A549 (cell line): ENCODE results near the gene TFDP2. TPM values are rescaled to one million over a fixed set of nuclear protein-coding genes. Genes with fewer than 3 reads are reported as not detected.

ENCODE experiments used
- ATAC-seq, 2 experiments: fragments of 200-7000 bp in 1 of 2; fragments of >200 bp in 1 of 2; cut with Nextera tagmentation in 1 of 2; cut with Tn5 transposase in 1 of 2; 3 replicates each; pipeline versions ENCODE4 v1.8.0 to v1.9.1; 2018 to 2020; ENCODE audit warnings: mild to moderate bottlenecking in 1 of 2, moderate library complexity in 1 of 2
- CTCF ChIA-PET: fragments of 300-600 bp; sonication (Branson Sonifier 250); formaldehyde crosslinking; extraction: SDS; loops from one replicate; lab custom pipeline; 2021; ENCODE audit warnings: antibody characterized with exemption, inconsistent platforms; lab: Yijun Ruan, JAX
- POLR2A ChIA-PET: fragments of 350-600 bp; formaldehyde crosslinking; extraction: SDS; loops from one replicate; lab custom pipeline; 2021; ENCODE audit warnings: antibody characterized with exemption, inconsistent platforms; lab: Yijun Ruan, JAX
- DNase-seq, 2 experiments: peaks; one replicate each; pipeline versions ENCODE4 v3.0.0 to v3.0.0-alpha.2; 2011 to 2016; ENCODE audit warnings: low read depth in 1 of 2, low spot score in 1 of 2
- FAIRE-seq: peaks from 2 replicates; lab custom pipeline; 2011; peaks lifted over from hg19 to GRCh38; lab: Jason Lieb, UNC
- H3K27ac ChIP-seq, 2 experiments: fragments of >200 bp; sonication (Bioruptor Twin); formaldehyde crosslinking; 3 replicates each; pipeline ENCODE4 v1.5.1; 2016 to 2017
- H3K4me1 ChIP-seq: fragments of >200 bp; sonication (Bioruptor Twin); formaldehyde crosslinking; 3 replicates; pipeline ENCODE4 v1.6.1; 2016
- H3K4me2 ChIP-seq: fragments of >200 bp; sonication (Bioruptor Twin); formaldehyde crosslinking; 3 replicates; pipeline ENCODE4 v1.6.1; 2016
- H3K4me3 ChIP-seq: fragments of >200 bp; sonication (Bioruptor Twin); formaldehyde crosslinking; 3 replicates; pipeline ENCODE4 v1.5.1; 2016
- H3K9me3 ChIP-seq: fragments of >200 bp; sonication (Bioruptor Twin); formaldehyde crosslinking; 3 replicates; pipeline ENCODE4 v1.6.1; 2016
- CEBPB ChIP-seq, 2 experiments: fragments of >200 bp in 1 of 2; sonication (Bioruptor Twin) in 1 of 2; formaldehyde crosslinking in 1 of 2; IDR thresholded peaks; 2 replicates each; pipeline ENCODE4 v1.6.1; 2012 to 2016
- CHD2 ChIP-seq: fragments of 150-350 bp; IDR thresholded peaks from 2 replicates; pipeline ENCODE4 v1.6.1; 2014; ENCODE audit warnings: low read length; ENCODE audit not compliant: partially characterized antibody
- CHD4 ChIP-seq: fragments of 200-600 bp; sonication (generic); IDR thresholded peaks from 2 replicates; pipeline ENCODE4 v1.6.1; 2016; ENCODE audit warnings: antibody characterized with exemption, mild to moderate bottlenecking, borderline replicate concordance
- EHMT2 ChIP-seq: fragments of 200-600 bp; sonication (generic); IDR thresholded peaks from 2 replicates; pipeline ENCODE4 v1.6.1; 2016; ENCODE audit warnings: antibody characterized with exemption, low read depth, mild to moderate bottlenecking, moderate library complexity
- EP300 ChIP-seq, 2 experiments: fragments of >200 bp; sonication (Bioruptor Twin); formaldehyde crosslinking; IDR thresholded peaks; 2 replicates in 1 of 2; 3 replicates in 1 of 2; pipeline ENCODE4 v1.6.1; 2016 to 2017
- ESRRA ChIP-seq: fragments of 150-350 bp; IDR thresholded peaks from 2 replicates; pipeline ENCODE4 v1.6.1; 2014; ENCODE audit warnings: mild to moderate bottlenecking, low read length, borderline replicate concordance
- GATA3 ChIP-seq: IDR thresholded peaks from 2 replicates; pipeline ENCODE4 v1.6.1; 2012; ENCODE audit warnings: borderline replicate concordance
- HDAC2 ChIP-seq: fragments of 200-600 bp; sonication (generic); IDR thresholded peaks from 2 replicates; pipeline ENCODE4 v1.6.1; 2016
- HEYL ChIP-seq: fragments of 250-450 bp; sonication (Bioruptor Pico); IDR thresholded peaks from 2 replicates; pipeline ENCODE4 v1.8.0; 2021; ENCODE audit warnings: mild to moderate bottlenecking, moderate library complexity
- HMGXB4 ChIP-seq: fragments of 250-450 bp; sonication (Bioruptor Pico); IDR thresholded peaks from 2 replicates; pipeline ENCODE4 v1.5.0; 2021; ENCODE audit warnings: mild to moderate bottlenecking, moderate library complexity, borderline replicate concordance
- HOXA7 ChIP-seq: fragments of 250-450 bp; sonication (Bioruptor Pico); IDR thresholded peaks from 2 replicates; pipeline ENCODE4 v1.5.0; 2020; ENCODE audit warnings: mild to moderate bottlenecking, moderate library complexity
- HOXB5 ChIP-seq: fragments of 250-450 bp; sonication (Bioruptor Pico); IDR thresholded peaks from 2 replicates; pipeline ENCODE4 v1.5.0; 2020; ENCODE audit warnings: mild to moderate bottlenecking, moderate library complexity
- JUN ChIP-seq, 2 experiments: fragments of >200 bp; sonication (Bioruptor Twin); formaldehyde crosslinking; IDR thresholded peaks; 2 replicates in 1 of 2; 3 replicates in 1 of 2; pipeline ENCODE4 v1.6.1; 2016 to 2017
- KDM1A ChIP-seq: fragments of 200-600 bp; sonication (generic); IDR thresholded peaks from 2 replicates; pipeline ENCODE4 v1.6.1; 2016; ENCODE audit warnings: low read depth, mild to moderate bottlenecking
- MAFK ChIP-seq: fragments of 450-650 bp; IDR thresholded peaks from 2 replicates; pipeline ENCODE4 v1.6.1; 2014; ENCODE audit not compliant: partially characterized antibody
- NPAS2 ChIP-seq: fragments of 250-450 bp; sonication (Bioruptor Pico); IDR thresholded peaks from 2 replicates; pipeline ENCODE4 v1.8.0; 2022; ENCODE audit warnings: mild to moderate bottlenecking, moderate library complexity, borderline replicate concordance
- PBX3 ChIP-seq: IDR thresholded peaks from 2 replicates; pipeline ENCODE4 v1.6.1; 2012
- POLR2A ChIP-seq: IDR thresholded peaks from 2 replicates; pipeline ENCODE4 v1.6.1; 2012; ENCODE audit warnings: mild to moderate bottlenecking, low read length
- RAD21 ChIP-seq, 2 experiments: fragments of >200 bp in 1 of 2; sonication (Bioruptor Twin) in 1 of 2; formaldehyde crosslinking in 1 of 2; IDR thresholded peaks in 1 of 2; conservative IDR thresholded peaks in 1 of 2; 2 replicates in 1 of 2; 3 replicates in 1 of 2; pipeline ENCODE4 v1.6.1; 2012 to 2018; ENCODE audit warnings: inconsistent platforms in 1 of 2
- RARB ChIP-seq: fragments of 250-450 bp; sonication (Bioruptor Pico); IDR thresholded peaks from 2 replicates; pipeline ENCODE4 v1.8.0; 2021; ENCODE audit warnings: mild to moderate bottlenecking, moderate library complexity
- RNF2 ChIP-seq: fragments of 200-600 bp; sonication (generic); IDR thresholded peaks from 2 replicates; pipeline ENCODE4 v1.6.1; 2016; ENCODE audit warnings: low read depth, mild to moderate bottlenecking, antibody characterized with exemption, moderate library complexity, borderline replicate concordance
- SREBF2 ChIP-seq: fragments of 450-650 bp; IDR thresholded peaks from 2 replicates; pipeline ENCODE4 v1.6.1; 2014; ENCODE audit warnings: mild to moderate bottlenecking, moderate library complexity
- TP53 ChIP-seq: fragments of 250-450 bp; sonication (Bioruptor Pico); IDR thresholded peaks from 2 replicates; pipeline ENCODE4 v1.5.0; 2021; ENCODE audit warnings: mild to moderate bottlenecking, moderate library complexity
- ZFP36 ChIP-seq: fragments of 450-650 bp; IDR thresholded peaks from 2 replicates; pipeline ENCODE4 v1.6.1; 2014; ENCODE audit warnings: borderline replicate concordance; ENCODE audit not compliant: partially characterized antibody
- ZNF302 ChIP-seq: fragments of 250-450 bp; sonication (Bioruptor Pico); IDR thresholded peaks from 2 replicates; pipeline ENCODE4 v1.9.0; 2021; ENCODE audit warnings: inconsistent platforms, mild to moderate bottlenecking, moderate library complexity
- WGBS: methylation state at CpG from one replicate; pipeline ENCODE4 v1.1.6; 2017; ENCODE audit errors: missing lambda C conversion rate; 5-methylcytosine and 5-hydroxymethylcytosine counted together
- polyA plus RNA-seq, 4 experiments: library from polyadenylated mRNA; depleted of rRNA in 3 of 4; stranded (reverse); fragments of >200 nt; fragmentation: RNase III in 1 of 4; extraction: RNeasy Plus Mini Kit Qiagen cat#74134 plus additional on column Dnase treatment in 1 of 4; gene quantifications; 2 replicates in 3 of 4; 3 replicates in 1 of 4; pipeline ENCODE4 v1.2.3, GENCODE V29; 2011 to 2017
- TF ChIP-seq, protein P1 (sequence below): fragments of >200 bp; sonication (Bioruptor Twin); formaldehyde crosslinking; IDR thresholded peaks from 3 replicates; pipeline ENCODE4 v1.6.1; 2016
- TF ChIP-seq, protein P2 (sequence below): fragments of >200 bp; sonication (Bioruptor Twin); formaldehyde crosslinking; IDR thresholded peaks from 2 replicates; pipeline ENCODE4 v1.6.1; 2016

Gene TFDP2
- polyA plus RNA-seq, 2 of the 4 experiments (the other 2 are of a cell fraction), result 9.6 to 61.5 TPM

GRCh38 chr3:142004025-142004424 is 145.3 kb downstream of the TFDP2 start:
- Histone ChIP-seq H3K4me2 (no peak overlapping the region), H3K9me3 (no peaks in the 10 kb centered on the region), H3K4me3 (no peak overlapping the region), H3K27ac (no peak overlapping the region), H3K4me1 (no peaks in the 10 kb centered on the region)
- CTCF ChIA-PET, result interaction anchor here (1.8 kb wide), 1 partner anchor 276 kb away, joined by 4 read pairs; no protein-coding TSS in a partner anchor
- ATAC-seq (no peak), FAIRE-seq (no peak), DNase-seq (no peak)
- TF ChIP-seq GATA3, result no peak
- TF ChIP-seq PBX3, result no peak
- TF ChIP-seq CEBPB (IDR thresholded peaks at IDR 0.05), result no peak
- no peak for TF ChIP-seq EHMT2
- no peak for TF ChIP-seq HDAC2
- TF ChIP-seq ZNF302 (CRISPR knock-in tag), result no peak
- TF ChIP-seq HMGXB4 (CRISPR knock-in tag), result no peak
- TF ChIP-seq EP300 (IDR thresholded peaks at IDR 0.05), result no peak
- TF ChIP-seq RNF2, result no peak
- TF ChIP-seq JUN (IDR thresholded peaks at IDR 0.05), result no peak
- TF ChIP-seq POLR2A, result no peak
- no peak for TF ChIP-seq TP53 (CRISPR knock-in tag)
- no peak for TF ChIP-seq ESRRA
- TF ChIP-seq HEYL, result no peak
- no peak for TF ChIP-seq RAD21 (conservative IDR thresholded peaks at IDR 0.05 in 1 of 2, IDR thresholded peaks at IDR 0.05 in 1 of 2)
- POLR2A ChIA-PET, result no interaction called here

DNA sequence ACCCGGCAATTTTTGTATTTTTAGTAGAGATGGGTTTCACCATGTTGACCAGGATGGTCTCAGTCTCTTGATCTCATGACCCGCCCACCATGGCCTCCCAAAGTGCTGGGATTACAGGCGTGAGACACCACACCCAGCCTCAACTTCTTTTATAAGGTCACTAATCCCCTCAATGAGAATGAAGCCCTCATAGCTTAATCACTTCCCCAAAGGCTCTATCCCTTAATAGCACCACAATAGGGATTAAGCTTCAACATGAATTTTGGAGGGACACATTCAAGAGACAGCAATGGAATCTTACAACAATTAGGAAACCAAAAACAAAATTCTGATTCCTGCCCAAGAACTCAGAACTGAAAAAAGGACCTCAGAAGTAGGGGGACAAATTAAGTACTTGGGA is 146.1 kb downstream of the TFDP2 start:
- Histone ChIP-seq H3K4me3 (no peak overlapping the region), H3K4me2 (no peak overlapping the region), H3K4me1 (no peaks in the 10 kb centered on the region), H3K9me3 (no peaks in the 10 kb centered on the region), H3K27ac (no peak overlapping the region)
- DNase-seq (no peak), ATAC-seq (no peak), FAIRE-seq (no peak)
- POLR2A ChIA-PET, result no interaction called here
- CTCF ChIA-PET, result interaction anchor here (1.8 kb wide), 1 partner anchor 277 kb away, joined by 4 read pairs; no protein-coding TSS in a partner anchor
- 89% methylated on average over 3 of the region's 3 CpGs for WGBS
- TF ChIP-seq CHD2 (no peak), CEBPB (IDR thresholded peaks at IDR 0.05) (no peak), RARB (CRISPR knock-in tag) (no peak), HOXB5 (CRISPR knock-in tag) (no peak), ZNF302 (CRISPR knock-in tag) (no peak), ZFP36 (no peak), RNF2 (no peak), SREBF2 (no peak), KDM1A (no peak), CHD4 (no peak), NPAS2 (no peak), MAFK (no peak), PBX3 (no peak), HOXA7 (CRISPR knock-in tag) (no peak)
- TF ChIP-seq, protein P1, sequence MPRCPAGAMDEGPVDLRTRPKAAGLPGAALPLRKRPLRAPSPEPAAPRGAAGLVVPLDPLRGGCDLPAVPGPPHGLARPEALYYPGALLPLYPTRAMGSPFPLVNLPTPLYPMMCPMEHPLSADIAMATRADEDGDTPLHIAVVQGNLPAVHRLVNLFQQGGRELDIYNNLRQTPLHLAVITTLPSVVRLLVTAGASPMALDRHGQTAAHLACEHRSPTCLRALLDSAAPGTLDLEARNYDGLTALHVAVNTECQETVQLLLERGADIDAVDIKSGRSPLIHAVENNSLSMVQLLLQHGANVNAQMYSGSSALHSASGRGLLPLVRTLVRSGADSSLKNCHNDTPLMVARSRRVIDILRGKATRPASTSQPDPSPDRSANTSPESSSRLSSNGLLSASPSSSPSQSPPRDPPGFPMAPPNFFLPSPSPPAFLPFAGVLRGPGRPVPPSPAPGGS, result no peak
- TF ChIP-seq, protein P2, sequence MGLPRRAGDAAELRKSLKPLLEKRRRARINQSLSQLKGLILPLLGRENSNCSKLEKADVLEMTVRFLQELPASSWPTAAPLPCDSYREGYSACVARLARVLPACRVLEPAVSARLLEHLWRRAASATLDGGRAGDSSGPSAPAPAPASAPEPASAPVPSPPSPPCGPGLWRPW, result no peak
